ENCODE measurements around the gene PGLYRP1. TPM values are rescaled to one million over a fixed set of nuclear protein-coding genes. Genes with fewer than 3 reads are reported as not detected.

PGLYRP1 gene, protein sequence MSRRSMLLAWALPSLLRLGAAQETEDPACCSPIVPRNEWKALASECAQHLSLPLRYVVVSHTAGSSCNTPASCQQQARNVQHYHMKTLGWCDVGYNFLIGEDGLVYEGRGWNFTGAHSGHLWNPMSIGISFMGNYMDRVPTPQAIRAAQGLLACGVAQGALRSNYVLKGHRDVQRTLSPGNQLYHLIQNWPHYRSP
- total RNA-seq (ENCODE audit: insufficient read depth, low replicate concordance): not detected

- DNase-seq (ENCODE audit: low spot score): no peak
Observed at GRCh38 chr19:46022431-46023310, at the start of gene PGLYRP1. PGLYRP1 (minus strand) TSS chr19:46023053; CDS start chr19:46023021, 32 bp downstream.

DNA sequence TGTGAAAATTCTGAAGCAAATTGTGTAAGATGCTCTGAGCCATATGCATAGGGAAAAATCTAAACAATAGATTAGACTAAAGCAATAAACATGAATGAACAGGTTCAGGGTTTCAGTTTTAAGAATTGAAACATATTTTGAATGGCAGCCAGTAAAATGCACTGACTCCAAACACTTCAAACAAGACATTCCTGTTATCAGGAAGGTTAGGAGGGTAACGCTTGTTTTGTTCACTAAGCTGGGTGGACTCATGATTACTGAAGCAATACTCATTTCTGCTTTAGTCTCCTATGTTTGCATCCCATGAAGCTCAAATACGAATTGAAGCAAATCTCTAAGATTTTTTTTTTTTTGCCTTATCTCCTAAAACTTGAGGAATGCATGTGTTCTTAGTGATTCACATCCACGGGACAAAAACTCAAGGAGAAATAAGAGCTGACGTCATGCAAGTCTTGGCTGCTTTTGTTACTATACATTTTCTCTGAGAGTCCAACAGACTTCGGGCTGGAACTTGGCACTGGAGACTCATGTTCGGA lies 47.0 kb upstream of the PGLYRP1 start:
- peak; percentile 95 for DNase-seq (ENCODE audit: low spot score)

GRCh38 chr19:46068345-46069258 lies 45.7 kb upstream of the PGLYRP1 start:
- DNase-seq (ENCODE audit: low spot score): peak; percentile 19

- no peak for DNase-seq (ENCODE audit: low spot score)
Observed at GRCh38 chr19:46067691-46068090, 44.8 kb upstream of the PGLYRP1 start.

DNA sequence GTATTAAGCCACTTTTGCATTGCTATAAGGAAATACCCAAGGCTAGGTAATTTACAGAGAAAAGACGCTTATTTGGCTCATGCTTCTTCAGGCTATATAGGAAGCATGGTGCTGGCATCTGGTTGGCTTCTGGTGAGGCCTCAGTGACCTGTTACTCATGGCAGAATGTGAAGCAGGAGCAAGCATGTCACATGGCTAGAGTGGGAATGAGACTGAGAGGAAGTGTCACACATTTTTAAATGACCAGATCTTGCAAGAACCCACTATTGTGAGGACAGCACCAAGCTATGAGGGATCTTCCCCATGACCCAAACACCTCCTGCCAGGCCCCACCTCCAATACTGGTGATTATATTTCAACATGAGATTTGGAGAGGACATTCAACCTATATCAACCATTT lies 43.6 kb upstream of the PGLYRP1 start:
- DNase-seq (ENCODE audit: low spot score): no peak

GRCh38 chr19:46065486-46066071 lies 42.7 kb upstream of the PGLYRP1 start:
- peak; percentile 80 for DNase-seq (ENCODE audit: low spot score)

DNA sequence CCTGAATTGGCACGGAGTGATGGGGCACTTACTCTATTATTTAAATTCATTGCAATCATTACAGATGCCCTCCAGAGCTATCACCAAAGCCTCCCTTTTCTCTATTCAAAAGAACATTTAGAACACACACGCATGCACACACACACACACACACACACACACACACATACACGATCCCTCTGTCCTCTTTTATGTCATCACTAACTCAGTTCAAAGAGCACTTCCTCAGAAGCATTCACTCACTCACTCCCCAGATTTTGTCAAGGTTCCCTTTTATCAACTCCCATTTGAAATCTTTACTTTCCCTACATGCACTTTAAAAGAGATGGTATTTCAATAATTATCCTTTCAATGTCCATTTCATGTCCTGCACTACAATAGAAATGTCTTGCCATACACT lies 40.3 kb upstream of the PGLYRP1 start:
- DNase-seq (ENCODE audit: low spot score): no peak

DNA sequence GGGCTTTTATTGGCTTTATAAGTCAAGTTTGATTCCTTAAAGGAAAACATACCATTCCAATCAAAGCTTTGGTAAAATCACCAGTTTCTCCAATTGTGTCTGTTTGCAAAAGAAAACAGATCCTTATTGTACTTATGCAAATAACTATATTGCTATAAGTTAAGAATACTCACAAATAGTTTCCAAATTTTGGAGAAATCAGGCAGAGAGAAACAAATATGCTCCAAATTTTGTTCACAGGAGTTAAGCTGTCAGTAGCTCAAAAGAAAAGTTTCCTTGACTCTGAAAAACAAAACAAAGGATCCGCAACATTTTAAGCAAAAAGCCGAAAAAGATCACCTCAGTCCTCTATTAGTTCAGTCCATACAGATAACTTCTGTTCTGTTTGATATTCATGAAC lies 37.2 kb upstream of the PGLYRP1 start:
- DNase-seq (ENCODE audit: low spot score): no peak

DNA sequence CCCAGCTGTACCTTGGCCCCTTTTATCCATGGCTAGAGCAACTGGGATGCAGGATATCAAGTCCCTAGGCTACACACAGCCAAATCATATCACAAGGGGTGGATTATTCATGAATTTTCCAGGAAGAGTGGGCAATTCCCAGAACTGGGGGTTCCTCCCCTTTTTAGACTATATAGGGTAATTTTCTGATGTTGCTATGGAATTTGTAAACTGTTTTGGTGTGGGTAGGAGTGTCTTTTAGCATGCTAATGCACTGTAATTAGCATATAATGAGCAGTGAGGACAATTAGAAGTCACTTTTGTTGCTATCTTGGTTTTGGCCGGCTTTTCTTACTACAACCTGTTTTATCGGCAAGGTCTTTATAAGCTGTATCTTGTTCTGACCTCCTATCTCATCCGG lies 35.9 kb upstream of the PGLYRP1 start:
- no peak for DNase-seq (ENCODE audit: low spot score)

DNA sequence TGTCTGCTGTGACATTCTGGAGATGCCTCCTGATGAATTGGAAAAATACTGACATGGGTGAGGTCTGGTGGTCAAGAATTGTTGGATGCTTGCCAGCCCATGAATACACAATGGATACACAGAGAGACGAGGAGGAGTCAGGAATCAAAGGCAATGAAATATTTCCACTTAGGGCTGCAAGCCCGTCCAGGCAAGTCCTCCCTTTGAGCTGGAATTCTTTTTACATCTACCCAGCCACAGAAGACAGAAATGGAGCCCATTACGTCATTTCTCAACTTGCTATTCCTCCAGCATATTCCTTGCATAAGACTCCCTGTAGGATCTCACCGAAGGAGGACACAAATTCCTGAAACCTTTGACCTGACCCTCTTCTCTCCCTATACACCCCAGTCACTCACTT lies 33.7 kb upstream of the PGLYRP1 start:
- DNase-seq (ENCODE audit: low spot score): no peak

- DNase-seq (ENCODE audit: low spot score): no peak
Observed at GRCh38 chr19:46052896-46053295, 30.0 kb upstream of the PGLYRP1 start.

DNA sequence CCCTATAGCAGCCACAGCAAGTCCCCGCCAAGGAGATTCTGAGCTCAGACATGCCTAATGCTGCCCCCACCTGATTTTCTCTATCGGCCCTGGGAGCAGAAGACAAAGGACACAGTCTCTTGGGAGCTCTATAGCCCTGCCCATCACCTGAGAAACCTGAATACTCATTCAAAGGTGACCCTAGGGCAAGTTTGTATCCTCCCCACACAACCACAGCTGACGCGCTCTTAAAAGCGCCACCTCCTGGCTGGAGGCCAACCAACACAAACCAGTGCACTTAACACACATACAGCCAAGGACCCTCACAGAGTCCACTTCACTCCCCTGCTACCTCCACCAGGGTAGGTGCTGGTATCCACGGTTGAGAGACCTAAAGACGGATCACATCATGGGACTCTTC lies 26.7 kb upstream of the PGLYRP1 start:
- DNase-seq (ENCODE audit: low spot score): no peak

- DNase-seq (ENCODE audit: low spot score): no peak
Observed at GRCh38 chr19:46043519-46043918, 20.7 kb upstream of the PGLYRP1 start.

DNA sequence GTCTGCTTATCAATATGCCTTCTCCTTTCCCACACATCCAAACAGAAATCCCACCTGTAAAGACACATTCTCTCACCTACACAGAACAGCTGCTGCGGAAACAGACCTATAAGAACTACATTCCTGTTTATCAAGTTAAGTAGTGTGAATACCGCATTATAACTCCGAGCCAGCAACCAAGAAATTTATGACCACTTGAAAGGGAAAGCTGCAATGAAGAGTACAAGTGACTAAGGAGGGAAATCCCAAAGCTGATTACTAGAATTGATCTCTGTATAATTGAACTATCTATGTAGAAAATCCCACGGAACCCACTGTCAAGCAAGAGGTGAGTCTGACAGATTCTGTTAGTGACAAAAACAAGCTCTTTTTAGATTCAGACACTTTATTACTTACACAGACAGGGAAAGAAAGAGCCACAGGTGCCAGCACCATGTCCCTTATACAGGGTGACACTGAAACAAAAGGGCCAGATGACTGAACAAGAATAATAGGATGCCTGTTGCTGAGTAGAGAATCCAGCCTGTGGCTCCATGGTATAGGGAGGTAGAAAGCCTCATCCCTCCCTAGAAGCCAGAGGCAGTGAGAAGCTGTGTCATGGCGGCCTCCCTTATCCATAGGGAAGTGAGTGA lies 19.5 kb upstream of the PGLYRP1 start:
- DNase-seq (ENCODE audit: low spot score): no peak

- peak; percentile 81 for DNase-seq (ENCODE audit: low spot score)
Observed at GRCh38 chr19:46040952-46041500, 18.2 kb upstream of the PGLYRP1 start, which contains the start of gene IGFL4. IGFL4 (minus strand) TSS chr19:46041002; CDS start chr19:46040962, 40 bp downstream.

DNA sequence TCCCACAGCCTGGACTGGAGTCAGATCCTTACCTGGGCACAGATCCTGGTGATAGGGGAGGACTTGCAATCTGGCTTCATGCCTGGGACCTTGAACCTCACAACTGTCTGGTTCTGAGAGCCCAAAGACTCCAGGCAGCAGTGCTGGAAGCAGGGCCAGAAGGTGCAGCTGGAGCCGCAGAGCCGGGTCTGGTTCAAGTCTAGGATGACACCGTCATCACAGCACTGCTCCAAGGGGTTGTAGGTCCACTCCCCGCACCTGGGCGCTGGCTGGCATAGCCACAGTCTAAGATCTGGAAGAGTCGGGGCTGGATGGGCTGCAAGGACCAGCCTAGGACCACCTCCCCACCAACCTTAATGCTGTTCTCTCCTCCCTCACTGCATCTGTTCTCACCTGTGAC lies 17.3 kb upstream of the PGLYRP1 start:
- DNase-seq (ENCODE audit: low spot score): no peak

DNA sequence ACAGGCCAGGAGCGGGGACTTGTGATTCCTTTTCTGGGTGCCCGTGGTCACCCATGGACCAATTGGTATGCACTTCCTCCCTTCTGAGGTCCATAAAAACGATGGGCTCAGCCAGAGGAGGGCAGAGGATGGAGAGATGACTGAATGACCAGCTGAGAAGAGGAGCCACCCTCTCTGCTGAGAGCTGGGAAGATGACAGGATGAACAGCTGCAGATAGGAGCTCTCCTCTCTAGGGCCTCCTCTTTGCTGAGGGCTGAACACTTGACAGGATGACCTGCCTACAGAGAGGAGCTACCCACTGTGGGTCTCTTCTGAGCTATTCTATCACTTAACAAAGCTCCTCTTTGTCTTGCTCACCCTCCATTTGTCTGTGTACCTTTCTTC lies 13.9 kb upstream of the PGLYRP1 start:
- no peak for DNase-seq (ENCODE audit: low spot score)

DNA sequence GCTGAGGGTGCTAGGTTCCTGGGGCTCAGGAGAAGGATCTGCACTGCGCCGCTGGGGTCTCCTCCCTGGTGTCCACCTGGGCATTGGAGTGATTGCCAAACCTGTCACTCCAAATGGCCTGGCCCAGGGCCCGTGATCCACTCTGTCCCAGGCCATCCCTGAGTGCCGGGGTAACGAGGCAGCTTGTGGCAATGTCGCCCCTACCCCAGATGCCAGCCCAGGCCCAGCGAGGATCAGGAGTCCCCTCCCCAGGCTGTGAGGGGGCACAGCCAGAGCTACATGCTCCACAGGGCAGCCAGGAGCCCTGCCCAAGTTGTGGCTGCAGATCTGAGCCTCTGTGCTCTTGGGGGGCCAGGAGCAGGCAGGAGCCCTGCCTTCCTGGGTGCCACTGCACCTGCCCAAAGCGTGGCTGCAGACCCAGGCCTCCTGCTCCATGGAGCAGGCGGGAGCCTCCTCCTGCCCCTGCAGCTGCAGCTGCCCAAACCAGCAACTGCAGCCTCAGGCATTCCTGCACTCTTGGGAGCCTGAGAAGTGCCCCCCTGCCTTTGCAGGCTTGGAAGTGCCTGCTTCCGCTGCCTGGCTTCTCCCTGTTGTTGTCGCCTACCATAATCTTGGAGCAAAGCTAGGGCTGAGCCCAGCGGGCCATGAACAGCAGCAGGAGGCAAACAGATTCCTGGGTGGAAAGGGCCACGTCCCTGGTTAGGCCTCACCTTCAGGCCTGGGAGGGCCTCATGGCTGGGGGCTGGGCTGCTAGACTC lies 13.3 kb upstream of the PGLYRP1 start:
- DNase-seq (ENCODE audit: low spot score): no peak

DNA sequence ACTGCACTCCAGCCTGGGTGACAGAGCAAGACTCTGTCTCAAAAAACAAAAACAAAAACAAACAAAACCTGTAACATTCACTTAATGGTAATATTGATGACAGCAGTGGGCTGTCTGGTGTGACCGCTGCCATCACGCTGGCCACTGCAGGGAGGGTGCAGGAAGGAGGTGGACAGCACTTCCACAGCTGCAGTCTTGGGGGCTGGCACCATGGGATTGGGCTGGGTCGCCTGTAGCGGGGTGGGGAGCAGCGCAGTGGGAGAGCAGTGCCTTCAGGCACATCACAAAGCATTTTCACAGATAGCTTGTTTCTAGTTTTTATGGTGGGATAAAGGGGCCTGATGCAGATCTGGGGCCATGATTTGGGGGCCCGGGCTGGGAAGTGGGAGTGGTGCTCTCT lies 12.7 kb upstream of the PGLYRP1 start:
- no peak for DNase-seq (ENCODE audit: low spot score)

DNA sequence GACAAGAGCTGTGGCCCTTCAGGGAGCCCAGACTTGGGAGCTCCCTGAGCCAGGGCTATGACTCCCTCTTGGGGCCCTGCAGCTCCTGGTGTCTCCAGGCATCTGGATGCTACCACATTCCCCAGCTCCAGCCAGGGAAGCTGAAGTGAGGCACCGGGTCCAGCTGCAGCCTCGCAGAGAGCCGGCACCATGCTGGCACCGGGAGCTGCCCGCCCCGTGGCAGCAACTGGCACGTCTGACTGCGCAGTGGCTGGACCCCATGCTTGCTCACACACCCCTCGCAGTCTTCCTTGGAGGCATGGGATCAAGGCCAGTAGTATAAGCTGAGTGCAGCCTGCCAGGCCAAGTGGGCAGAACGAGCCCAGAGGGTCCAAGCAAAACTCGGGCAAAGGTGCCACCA lies 10.5 kb upstream of the PGLYRP1 start:
- DNase-seq (ENCODE audit: low spot score): no peak
